K562 (cell line): ENCODE measurements around the gene GABBR1. TPM values are rescaled to one million over a fixed set of nuclear protein-coding genes. Genes with fewer than 3 reads are reported as not detected.

Source experiments
- CC2D1A ChIP-seq: fragments of 450-650 bp; IDR thresholded peaks from 2 replicates; pipeline ENCODE4 v1.6.1; 2017; ENCODE audit warnings: mild to moderate bottlenecking
- FOXM1 ChIP-seq, 2 experiments: fragments of 450-650 bp in 1 of 2; sonication (generic) in 1 of 2; formaldehyde crosslinking in 1 of 2; IDR thresholded peaks; 2 replicates each; pipeline versions ENCODE4 v1.6.1 to v1.9.0; 2017 to 2022; ENCODE audit warnings: low read depth in 2 of 2, mild to moderate bottlenecking in 2 of 2, missing genetic modification reagents in 1 of 2, moderate library complexity in 1 of 2
- HDAC2 ChIP-seq: fragments of 450-650 bp; IDR thresholded peaks from 2 replicates; pipeline ENCODE4 v1.6.1; 2016; ENCODE audit warnings: mild to moderate bottlenecking
- SAP30 ChIP-seq: fragments of 200-600 bp; sonication (generic); IDR thresholded peaks from 2 replicates; pipeline ENCODE4 v1.6.1; 2012; ENCODE audit warnings: borderline replicate concordance, low read depth, mild to moderate bottlenecking, moderate library complexity, low read length, control low read depth, inconsistent platforms; ENCODE audit not compliant: insufficient read depth, poor library complexity, severe bottlenecking
- TAF15 ChIP-seq: fragments of 200-400 bp; formaldehyde crosslinking; IDR thresholded peaks from 2 replicates; pipeline ENCODE4 v1.6.1; 2017; ENCODE audit warnings: mild to moderate bottlenecking, low read depth, low read length, moderate library complexity
- ZNF224 ChIP-seq: sonication (generic); formaldehyde crosslinking; IDR thresholded peaks from 2 replicates; pipeline ENCODE4 v1.8.0; 2022; ENCODE audit warnings: mild to moderate bottlenecking, missing genetic modification reagents
- ZNF41 ChIP-seq: fragments of 250-450 bp; sonication (Bioruptor Pico); conservative IDR thresholded peaks from 2 replicates; pipeline ENCODE4 v1.4.0; 2020; ENCODE audit warnings: mild to moderate bottlenecking
- polyA plus RNA-seq, 8 experiments: library from polyadenylated mRNA; depleted of rRNA in 4 of 8; stranded (reverse) in 5 of 8; unstranded in 3 of 8; fragments of >200 nt; fragmentation: Nextera tagmentation in 2 of 8; fragmentation: Illumina TruSeq in 1 of 8; extraction: Ambion mirVana in 2 of 8; extraction: Trizol in 1 of 8; gene quantifications; 2 replicates each; pipeline versions ENCODE4 v1.2.1 to v1.2.3, GENCODE V29; 2011 to 2014; ENCODE audit warnings: inconsistent platforms in 1 of 8, missing spikeins in 1 of 8
- total RNA-seq, 7 experiments: library from RNA; depleted of rRNA in 6 of 7; stranded (reverse); fragments of >200 nt in 6 of 7; fragmentation: Illumina TruSeq in 2 of 7; extraction: Trizol in 2 of 7; gene quantifications; 2 replicates each; pipeline versions ENCODE4 v1.2.1 to v1.2.3, GENCODE V29; 2011 to 2021; ENCODE audit warnings: low replicate concordance in 1 of 7
- TF ChIP-seq, protein P1 (sequence below): sonication (generic); formaldehyde crosslinking; IDR thresholded peaks from 2 replicates; pipeline ENCODE4 v1.8.0; 2023; ENCODE audit warnings: mild to moderate bottlenecking, missing genetic modification reagents
- TF ChIP-seq, protein P2 (sequence below): fragments of 450-650 bp; IDR thresholded peaks from 2 replicates; pipeline ENCODE4 v1.6.1; 2017; ENCODE audit warnings: antibody characterized with exemption
- TF ChIP-seq, protein P3 (sequence below): fragments of 450-650 bp; IDR thresholded peaks from 2 replicates; pipeline ENCODE4 v1.6.1; 2017; ENCODE audit warnings: mild to moderate bottlenecking, moderate library complexity
- TF ChIP-seq, protein P4 (sequence below): fragments of 450-650 bp; IDR thresholded peaks from 2 replicates; pipeline ENCODE4 v1.6.1; 2014; ENCODE audit warnings: low read depth, mild to moderate bottlenecking, moderate library complexity, borderline replicate concordance
- TF ChIP-seq, protein P5 (sequence below): IDR thresholded peaks from 2 replicates; pipeline ENCODE4 v1.6.1; 2014; ENCODE audit warnings: antibody characterized with exemption

The GABBR1 gene
- total and polyA plus RNA-seq, 9 of the 15 experiments (the other 6 are each of a cell fraction or from before 2014, with no cell fraction given) = 2.2 to 48.3 (median 20.8) TPM

DNA sequence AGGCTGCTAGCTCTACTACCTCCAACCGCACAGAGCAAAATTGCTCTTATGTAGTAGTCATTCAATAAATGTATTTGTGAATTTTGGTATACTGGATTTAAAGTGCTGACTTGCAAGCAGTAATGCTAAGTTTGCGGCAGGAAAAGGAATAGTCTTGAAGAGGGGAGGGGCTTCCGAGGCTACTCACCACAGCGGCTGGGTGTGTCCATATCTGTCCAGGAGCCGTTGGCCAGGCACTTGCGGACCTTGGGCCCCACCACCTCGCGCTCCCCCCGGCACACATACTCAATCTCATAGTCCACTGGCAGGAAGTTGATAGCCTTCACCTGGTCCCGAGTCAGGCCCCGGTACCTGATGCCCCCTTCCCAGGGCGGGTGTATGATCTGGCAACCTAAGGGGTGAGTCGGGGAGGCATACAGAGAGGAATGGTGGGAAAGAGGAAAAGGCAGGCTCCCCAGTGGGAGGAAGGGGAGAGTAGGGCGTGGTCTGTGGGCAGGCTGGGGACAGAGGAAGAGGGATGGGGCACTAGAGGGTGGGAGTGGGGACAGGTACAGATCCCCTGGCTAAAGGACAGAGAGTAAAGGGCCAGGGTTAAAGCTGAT is 1.7 kb downstream of the GABBR1 start (continued):
- TF ChIP-seq, protein P1, sequence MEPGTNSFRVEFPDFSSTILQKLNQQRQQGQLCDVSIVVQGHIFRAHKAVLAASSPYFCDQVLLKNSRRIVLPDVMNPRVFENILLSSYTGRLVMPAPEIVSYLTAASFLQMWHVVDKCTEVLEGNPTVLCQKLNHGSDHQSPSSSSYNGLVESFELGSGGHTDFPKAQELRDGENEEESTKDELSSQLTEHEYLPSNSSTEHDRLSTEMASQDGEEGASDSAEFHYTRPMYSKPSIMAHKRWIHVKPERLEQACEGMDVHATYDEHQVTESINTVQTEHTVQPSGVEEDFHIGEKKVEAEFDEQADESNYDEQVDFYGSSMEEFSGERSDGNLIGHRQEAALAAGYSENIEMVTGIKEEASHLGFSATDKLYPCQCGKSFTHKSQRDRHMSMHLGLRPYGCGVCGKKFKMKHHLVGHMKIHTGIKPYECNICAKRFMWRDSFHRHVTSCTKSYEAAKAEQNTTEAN (CRISPR knock-in tag) = no peak
- TF ChIP-seq ZNF41 (CRISPR knock-in tag) (no peak), ZNF224 (no peak), TAF15 (no peak), HDAC2 (peak; percentile 83), FOXM1 (IDR thresholded peaks at IDR 0.05; ENCODE audit: low read depth) (no peak), FOXM1 (CRISPR knock-in tag; IDR thresholded peaks at IDR 0.05; ENCODE audit: low read depth) (no peak), CC2D1A (no peak), SAP30 (no peak)
- TF ChIP-seq, protein P2, sequence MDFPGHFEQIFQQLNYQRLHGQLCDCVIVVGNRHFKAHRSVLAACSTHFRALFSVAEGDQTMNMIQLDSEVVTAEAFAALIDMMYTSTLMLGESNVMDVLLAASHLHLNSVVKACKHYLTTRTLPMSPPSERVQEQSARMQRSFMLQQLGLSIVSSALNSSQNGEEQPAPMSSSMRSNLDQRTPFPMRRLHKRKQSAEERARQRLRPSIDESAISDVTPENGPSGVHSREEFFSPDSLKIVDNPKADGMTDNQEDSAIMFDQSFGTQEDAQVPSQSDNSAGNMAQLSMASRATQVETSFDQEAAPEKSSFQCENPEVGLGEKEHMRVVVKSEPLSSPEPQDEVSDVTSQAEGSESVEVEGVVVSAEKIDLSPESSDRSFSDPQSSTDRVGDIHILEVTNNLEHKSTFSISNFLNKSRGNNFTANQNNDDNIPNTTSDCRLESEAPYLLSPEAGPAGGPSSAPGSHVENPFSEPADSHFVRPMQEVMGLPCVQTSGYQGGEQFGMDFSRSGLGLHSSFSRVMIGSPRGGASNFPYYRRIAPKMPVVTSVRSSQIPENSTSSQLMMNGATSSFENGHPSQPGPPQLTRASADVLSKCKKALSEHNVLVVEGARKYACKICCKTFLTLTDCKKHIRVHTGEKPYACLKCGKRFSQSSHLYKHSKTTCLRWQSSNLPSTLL = no peak
- TF ChIP-seq, protein P3, sequence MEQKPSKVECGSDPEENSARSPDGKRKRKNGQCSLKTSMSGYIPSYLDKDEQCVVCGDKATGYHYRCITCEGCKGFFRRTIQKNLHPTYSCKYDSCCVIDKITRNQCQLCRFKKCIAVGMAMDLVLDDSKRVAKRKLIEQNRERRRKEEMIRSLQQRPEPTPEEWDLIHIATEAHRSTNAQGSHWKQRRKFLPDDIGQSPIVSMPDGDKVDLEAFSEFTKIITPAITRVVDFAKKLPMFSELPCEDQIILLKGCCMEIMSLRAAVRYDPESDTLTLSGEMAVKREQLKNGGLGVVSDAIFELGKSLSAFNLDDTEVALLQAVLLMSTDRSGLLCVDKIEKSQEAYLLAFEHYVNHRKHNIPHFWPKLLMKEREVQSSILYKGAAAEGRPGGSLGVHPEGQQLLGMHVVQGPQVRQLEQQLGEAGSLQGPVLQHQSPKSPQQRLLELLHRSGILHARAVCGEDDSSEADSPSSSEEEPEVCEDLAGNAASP = no peak
- TF ChIP-seq, protein P4, sequence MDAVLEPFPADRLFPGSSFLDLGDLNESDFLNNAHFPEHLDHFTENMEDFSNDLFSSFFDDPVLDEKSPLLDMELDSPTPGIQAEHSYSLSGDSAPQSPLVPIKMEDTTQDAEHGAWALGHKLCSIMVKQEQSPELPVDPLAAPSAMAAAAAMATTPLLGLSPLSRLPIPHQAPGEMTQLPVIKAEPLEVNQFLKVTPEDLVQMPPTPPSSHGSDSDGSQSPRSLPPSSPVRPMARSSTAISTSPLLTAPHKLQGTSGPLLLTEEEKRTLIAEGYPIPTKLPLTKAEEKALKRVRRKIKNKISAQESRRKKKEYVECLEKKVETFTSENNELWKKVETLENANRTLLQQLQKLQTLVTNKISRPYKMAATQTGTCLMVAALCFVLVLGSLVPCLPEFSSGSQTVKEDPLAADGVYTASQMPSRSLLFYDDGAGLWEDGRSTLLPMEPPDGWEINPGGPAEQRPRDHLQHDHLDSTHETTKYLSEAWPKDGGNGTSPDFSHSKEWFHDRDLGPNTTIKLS = no peak
- TF ChIP-seq, protein P5, sequence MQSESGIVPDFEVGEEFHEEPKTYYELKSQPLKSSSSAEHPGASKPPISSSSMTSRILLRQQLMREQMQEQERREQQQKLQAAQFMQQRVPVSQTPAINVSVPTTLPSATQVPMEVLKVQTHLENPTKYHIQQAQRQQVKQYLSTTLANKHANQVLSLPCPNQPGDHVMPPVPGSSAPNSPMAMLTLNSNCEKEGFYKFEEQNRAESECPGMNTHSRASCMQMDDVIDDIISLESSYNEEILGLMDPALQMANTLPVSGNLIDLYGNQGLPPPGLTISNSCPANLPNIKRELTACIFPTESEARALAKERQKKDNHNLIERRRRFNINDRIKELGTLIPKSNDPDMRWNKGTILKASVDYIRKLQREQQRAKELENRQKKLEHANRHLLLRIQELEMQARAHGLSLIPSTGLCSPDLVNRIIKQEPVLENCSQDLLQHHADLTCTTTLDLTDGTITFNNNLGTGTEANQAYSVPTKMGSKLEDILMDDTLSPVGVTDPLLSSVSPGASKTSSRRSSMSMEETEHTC = no peak
